ENCODE measurements around the gene PEF1. TPM values are rescaled to one million over a fixed set of nuclear protein-coding genes. Genes with fewer than 3 reads are reported as not detected.
A peak's percentile ranks its signal among the peaks of the same experiment; 100 is the strongest.

The PEF1 gene
- total and polyA plus RNA-seq, 2 experiments from 2014 or later: 70.7 to 85.5 TPM

DNA sequence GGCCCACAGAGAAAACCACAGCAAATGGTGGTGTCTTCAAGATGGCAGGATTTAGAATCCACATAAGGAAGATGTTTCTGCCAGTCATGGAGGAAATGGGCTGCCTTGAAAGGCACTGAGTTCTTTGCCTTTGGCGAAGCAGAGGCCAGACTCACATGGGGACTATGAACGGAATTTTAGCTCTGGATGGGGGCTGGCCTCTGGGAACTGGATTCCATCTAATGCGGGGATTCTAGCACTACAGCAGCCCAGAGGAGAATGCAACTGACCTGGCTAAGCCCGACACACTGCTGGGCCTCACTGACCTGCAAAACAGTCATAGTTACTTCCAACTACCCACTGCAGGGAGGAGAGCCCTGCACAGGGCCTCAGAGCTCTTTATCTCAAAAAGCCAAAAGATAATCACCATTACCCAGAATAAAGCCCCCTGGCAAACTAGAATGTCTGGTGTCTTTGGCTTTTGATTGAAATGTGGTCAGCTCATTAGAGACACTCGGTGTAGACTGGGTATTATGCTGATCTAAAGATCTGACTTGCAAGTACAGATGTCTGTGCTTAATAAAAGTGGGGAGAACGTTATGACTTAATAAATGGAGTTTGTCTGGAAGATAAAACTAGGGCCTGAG lies 15.6 kb downstream of the PEF1 start:
- WGBS (ENCODE audit: low lambda C conversion rate, missing lambda C conversion rate): 50% methylated on average over 6 of the region's 6 CpGs
- Histone ChIP-seq H3K36me3 (replicated peaks; ENCODE audit: insufficient read depth, low read depth) (no peaks in the 10 kb centered on the region), H3K4me2 (no peak overlapping the region), H2AFZ (no peak overlapping the region), H4K20me1 (ENCODE audit: insufficient read depth, poor library complexity, severe bottlenecking) (no peaks in the 10 kb centered on the region), H3K27me3 (no peaks in the 10 kb centered on the region), H3K79me2 (peaks cover 6% of the 10 kb centered on the region), H3K4me3 (no peak overlapping the region), H3K4me1 (ENCODE audit: insufficient read depth) (peaks cover 3% of the 10 kb centered on the region), H3K27ac (no peak overlapping the region), H3K9me2 (replicated peaks; ENCODE audit: insufficient read depth) (no peaks in the 10 kb centered on the region), H3K9me3 (ENCODE audit: low read depth) (no peaks in the 10 kb centered on the region)
- TF ChIP-seq, protein P1, sequence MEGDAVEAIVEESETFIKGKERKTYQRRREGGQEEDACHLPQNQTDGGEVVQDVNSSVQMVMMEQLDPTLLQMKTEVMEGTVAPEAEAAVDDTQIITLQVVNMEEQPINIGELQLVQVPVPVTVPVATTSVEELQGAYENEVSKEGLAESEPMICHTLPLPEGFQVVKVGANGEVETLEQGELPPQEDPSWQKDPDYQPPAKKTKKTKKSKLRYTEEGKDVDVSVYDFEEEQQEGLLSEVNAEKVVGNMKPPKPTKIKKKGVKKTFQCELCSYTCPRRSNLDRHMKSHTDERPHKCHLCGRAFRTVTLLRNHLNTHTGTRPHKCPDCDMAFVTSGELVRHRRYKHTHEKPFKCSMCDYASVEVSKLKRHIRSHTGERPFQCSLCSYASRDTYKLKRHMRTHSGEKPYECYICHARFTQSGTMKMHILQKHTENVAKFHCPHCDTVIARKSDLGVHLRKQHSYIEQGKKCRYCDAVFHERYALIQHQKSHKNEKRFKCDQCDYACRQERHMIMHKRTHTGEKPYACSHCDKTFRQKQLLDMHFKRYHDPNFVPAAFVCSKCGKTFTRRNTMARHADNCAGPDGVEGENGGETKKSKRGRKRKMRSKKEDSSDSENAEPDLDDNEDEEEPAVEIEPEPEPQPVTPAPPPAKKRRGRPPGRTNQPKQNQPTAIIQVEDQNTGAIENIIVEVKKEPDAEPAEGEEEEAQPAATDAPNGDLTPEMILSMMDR (IDR thresholded peaks at IDR 0.05; ENCODE audit: poor library complexity): no peak
- TF ChIP-seq EZH2phosphoT487 (IDR thresholded peaks at IDR 0.05; ENCODE audit: low read depth, severe bottlenecking, unreplicated experiment): no peak
- TF ChIP-seq EZH2 (IDR thresholded peaks at IDR 0.05; ENCODE audit: borderline replicate concordance): no peak
- no peak for DNase-seq (ENCODE audit: low spot score)

DNA sequence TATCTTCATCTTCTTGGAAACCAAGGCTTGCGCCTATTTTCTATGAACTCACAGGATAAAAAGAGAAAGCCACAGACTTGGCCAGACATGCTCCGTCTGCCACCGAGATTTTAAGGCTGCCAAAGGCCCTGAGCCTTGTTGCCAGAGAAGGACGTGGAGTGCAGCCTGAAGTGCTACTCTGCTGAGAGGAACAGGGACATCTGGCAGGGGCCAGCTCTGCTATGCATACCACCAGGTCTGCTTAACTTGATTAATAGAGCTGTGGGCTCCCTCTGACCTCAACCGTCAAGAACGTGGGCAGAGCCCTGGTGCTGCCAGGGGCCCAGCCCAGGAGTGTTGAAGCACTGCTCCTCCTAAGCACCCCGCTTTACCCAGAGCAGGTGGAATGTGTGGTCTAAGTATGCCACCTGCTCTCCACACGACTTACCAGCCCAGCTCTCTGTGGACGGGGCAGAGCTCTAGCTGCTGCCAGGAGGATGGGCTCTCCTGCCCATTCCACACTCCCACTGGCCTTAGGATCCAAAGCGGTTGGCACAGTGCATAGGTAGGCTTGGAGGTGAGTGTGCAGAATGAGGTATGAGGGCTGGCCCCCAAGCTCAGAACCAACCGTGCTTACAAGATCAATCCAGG lies 16.6 kb downstream of the PEF1 start:
- Histone ChIP-seq H2AFZ (no peak overlapping the region), H3K79me2 (no peaks in the 10 kb centered on the region), H3K36me3 (replicated peaks; ENCODE audit: insufficient read depth, low read depth) (no peaks in the 10 kb centered on the region), H3K27ac (peak overlapping the region; percentile 5), H3K4me2 (no peak overlapping the region), H4K20me1 (ENCODE audit: insufficient read depth, poor library complexity, severe bottlenecking) (no peaks in the 10 kb centered on the region), H3K27me3 (no peaks in the 10 kb centered on the region), H3K4me3 (no peak overlapping the region), H3K4me1 (ENCODE audit: insufficient read depth) (peaks cover 3% of the 10 kb centered on the region), H3K9me3 (ENCODE audit: low read depth) (no peaks in the 10 kb centered on the region), H3K9me2 (replicated peaks; ENCODE audit: insufficient read depth) (no peaks in the 10 kb centered on the region)
- TF ChIP-seq EZH2 (IDR thresholded peaks at IDR 0.05; ENCODE audit: borderline replicate concordance) (no peak), EZH2phosphoT487 (IDR thresholded peaks at IDR 0.05; ENCODE audit: low read depth, severe bottlenecking, unreplicated experiment) (no peak)
- TF ChIP-seq, protein P1 (IDR thresholded peaks at IDR 0.05; ENCODE audit: poor library complexity): no peak
- WGBS (ENCODE audit: low lambda C conversion rate, missing lambda C conversion rate): 83% methylated on average over 11 of the region's 11 CpGs
- DNase-seq (ENCODE audit: low spot score): no peak

DNA sequence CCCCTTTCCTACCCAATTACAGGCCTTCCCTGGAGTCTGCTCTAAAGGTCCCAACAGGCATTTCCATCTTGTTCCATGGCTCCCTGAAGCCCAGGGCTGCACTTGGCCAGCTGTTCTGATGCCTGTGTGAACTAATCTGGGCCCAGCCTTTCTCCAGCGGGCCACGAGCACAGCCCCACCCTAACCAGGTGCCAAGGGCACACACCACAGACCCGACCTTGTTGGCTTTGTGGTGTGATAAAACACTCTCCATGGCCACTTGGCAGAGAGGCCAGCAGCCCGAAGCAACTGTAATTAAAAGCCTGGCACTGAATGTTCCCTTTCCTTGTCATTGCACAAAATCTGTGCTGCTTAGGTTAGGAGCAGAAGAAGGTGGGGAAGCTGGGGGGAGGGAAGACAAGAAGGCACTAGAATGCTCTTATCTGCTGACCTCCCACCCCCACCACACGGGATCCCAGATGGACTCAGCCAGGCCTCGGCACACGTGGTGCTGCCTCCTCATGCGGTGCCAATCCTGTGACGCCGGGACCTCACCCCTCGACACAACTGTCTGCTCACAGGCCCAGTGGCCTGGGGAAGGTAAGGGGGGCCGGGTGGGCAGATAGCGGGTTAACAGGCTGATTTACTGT lies 17.3 kb downstream of the PEF1 start:
- H3K4me1 ChIP-seq (ENCODE audit: insufficient read depth): peaks cover 3% of the 10 kb centered on the region
- peak overlapping the region; percentile 5 for H3K27ac ChIP-seq
- TF ChIP-seq EZH2 (IDR thresholded peaks at IDR 0.05; ENCODE audit: borderline replicate concordance) (no peak), EZH2phosphoT487 (IDR thresholded peaks at IDR 0.05; ENCODE audit: low read depth, severe bottlenecking, unreplicated experiment) (no peak)
- TF ChIP-seq, protein P1 (IDR thresholded peaks at IDR 0.05; ENCODE audit: poor library complexity): no peak
- DNase-seq (ENCODE audit: low spot score): no peak
- H3K27me3 ChIP-seq: no peaks in the 10 kb centered on the region
- H3K4me3 ChIP-seq: no peak overlapping the region
- 72% methylated on average over 13 of the region's 13 CpGs for WGBS (ENCODE audit: low lambda C conversion rate, missing lambda C conversion rate)
- no peak overlapping the region for H3K4me2 ChIP-seq
- H2AFZ ChIP-seq: no peak overlapping the region
- H3K9me2 ChIP-seq (replicated peaks; ENCODE audit: insufficient read depth): no peaks in the 10 kb centered on the region
- H3K9me3 ChIP-seq (ENCODE audit: low read depth): no peaks in the 10 kb centered on the region
- H4K20me1 ChIP-seq (ENCODE audit: insufficient read depth, poor library complexity, severe bottlenecking): no peaks in the 10 kb centered on the region
- no peaks in the 10 kb centered on the region for H3K36me3 ChIP-seq (replicated peaks; ENCODE audit: insufficient read depth, low read depth)
- no peaks in the 10 kb centered on the region for H3K79me2 ChIP-seq
